Coronary artery (tissue), 2 donors: ENCODE results near the gene DYNC1H1.

Source experiments
- DNase-seq: peaks from one replicate; pipeline ENCODE4 v3.0.0-alpha.2; 2017; ENCODE audit warnings: low spot score
- H3K27ac ChIP-seq, 2 donors: fragments of 200-600 bp; sonication (generic); one replicate each; pipeline ENCODE4 v1.5.1; 2016 to 2019
- H3K4me3 ChIP-seq: fragments of 200-600 bp; sonication (generic); 2 replicates; pipeline ENCODE4 v1.5.1; 2016; ENCODE audit warnings: mild to moderate bottlenecking, moderate library complexity
- TF ChIP-seq, protein P1 (sequence below): fragments of 200-600 bp; sonication (generic); IDR thresholded peaks from one replicate; pipeline ENCODE4 v1.5.1; 2019; ENCODE audit warnings: antibody characterized with exemption

DYNC1H1 gene

DNA sequence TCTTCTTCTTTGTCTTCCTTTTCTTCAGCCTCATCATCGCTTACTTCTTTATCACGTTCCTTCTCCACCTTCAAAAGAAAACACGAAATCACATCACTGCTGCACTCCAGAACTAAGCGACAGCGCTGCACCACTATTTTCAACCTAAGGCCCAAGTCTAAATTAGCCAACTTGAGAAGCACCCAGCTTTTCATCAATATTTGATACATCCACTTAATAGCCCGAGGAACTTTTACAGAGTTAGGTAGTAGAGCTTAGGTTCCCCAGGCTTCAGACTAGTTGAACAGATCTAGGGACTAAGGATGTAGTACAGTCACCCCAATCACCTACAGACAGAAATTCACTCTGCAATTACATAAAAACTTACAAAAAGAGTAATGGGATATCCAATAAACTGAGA is 120.6 kb downstream of the DYNC1H1 start:
- Histone ChIP-seq H3K27ac (no peak overlapping the region), H3K4me3 (peak overlapping the region; percentile 79)
- no peak for DNase-seq
- TF ChIP-seq, protein P1, sequence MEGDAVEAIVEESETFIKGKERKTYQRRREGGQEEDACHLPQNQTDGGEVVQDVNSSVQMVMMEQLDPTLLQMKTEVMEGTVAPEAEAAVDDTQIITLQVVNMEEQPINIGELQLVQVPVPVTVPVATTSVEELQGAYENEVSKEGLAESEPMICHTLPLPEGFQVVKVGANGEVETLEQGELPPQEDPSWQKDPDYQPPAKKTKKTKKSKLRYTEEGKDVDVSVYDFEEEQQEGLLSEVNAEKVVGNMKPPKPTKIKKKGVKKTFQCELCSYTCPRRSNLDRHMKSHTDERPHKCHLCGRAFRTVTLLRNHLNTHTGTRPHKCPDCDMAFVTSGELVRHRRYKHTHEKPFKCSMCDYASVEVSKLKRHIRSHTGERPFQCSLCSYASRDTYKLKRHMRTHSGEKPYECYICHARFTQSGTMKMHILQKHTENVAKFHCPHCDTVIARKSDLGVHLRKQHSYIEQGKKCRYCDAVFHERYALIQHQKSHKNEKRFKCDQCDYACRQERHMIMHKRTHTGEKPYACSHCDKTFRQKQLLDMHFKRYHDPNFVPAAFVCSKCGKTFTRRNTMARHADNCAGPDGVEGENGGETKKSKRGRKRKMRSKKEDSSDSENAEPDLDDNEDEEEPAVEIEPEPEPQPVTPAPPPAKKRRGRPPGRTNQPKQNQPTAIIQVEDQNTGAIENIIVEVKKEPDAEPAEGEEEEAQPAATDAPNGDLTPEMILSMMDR = no peak

GRCh38 chr14:102085488-102085887 is 121.1 kb downstream of the DYNC1H1 start:
- Histone ChIP-seq H3K4me3 (peak overlapping the region; percentile 79), H3K27ac (peak overlapping the region; percentile 97 to 100)
- TF ChIP-seq, protein P1 = no peak
- DNase-seq = no peak

DNA sequence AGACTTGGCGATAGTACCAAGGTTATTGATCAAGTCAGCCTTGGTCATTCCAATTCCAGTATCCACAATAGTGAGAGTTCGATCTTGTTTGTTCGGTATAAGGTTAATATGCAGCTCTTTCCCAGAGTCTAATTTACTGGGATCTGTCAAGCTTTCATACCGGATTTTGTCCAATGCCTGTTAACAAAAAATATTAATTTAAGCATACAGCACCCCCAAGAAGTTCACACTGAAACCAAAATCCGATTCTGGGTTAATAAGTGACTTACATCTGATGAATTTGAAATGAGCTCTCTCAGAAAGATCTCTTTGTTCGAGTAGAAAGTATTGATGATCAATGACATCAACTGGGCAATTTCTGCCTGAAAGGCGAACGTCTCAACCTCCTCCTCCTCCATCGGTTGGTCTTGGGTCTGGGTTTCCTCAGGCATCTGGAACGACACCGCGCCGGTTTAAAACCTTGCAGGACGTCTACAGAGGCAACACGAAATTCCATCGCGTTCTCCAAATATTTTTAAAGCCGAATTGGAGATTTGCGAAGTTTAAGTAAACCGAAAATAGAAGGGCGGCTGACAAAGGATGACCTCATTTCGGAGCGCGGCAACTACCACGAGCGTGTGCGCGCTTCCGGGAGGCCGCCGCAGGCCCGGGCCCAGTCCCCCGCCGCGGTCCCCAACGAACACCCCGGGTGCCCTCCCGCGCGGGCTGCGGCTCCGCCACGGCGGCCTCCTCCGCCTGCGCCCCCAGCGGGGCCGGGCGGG is 121.8 kb downstream of the DYNC1H1 start:
- TF ChIP-seq, protein P1 = no peak
- Histone ChIP-seq H3K27ac (peak overlapping the region; percentile 97 to 100), H3K4me3 (peak overlapping the region; percentile 79)
- DNase-seq = no peak

DNA sequence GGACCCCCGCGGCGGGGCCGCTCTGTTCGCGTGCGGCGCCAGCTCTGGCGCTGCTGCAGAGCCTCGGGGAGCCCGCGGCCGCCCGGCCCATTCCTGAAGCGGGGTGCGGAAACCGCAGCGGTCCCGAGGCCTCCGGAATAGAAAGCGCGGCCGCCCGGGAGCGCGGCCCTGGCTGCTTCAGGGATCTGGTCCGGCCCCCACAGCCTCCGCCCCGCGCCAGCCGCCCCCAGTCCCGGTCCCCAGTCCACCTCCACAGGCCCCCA is 122.3 kb downstream of the DYNC1H1 start:
- Histone ChIP-seq H3K27ac (peak overlapping the region; percentile 97 to 100), H3K4me3 (peak overlapping the region; percentile 79)
- DNase-seq = no peak
- TF ChIP-seq, protein P1 = no peak

- DNase-seq = peak; percentile 96
- Histone ChIP-seq H3K4me3 (peak within 1 kb of the TSS; percentile 79), H3K27ac (peak within 1 kb of the TSS; percentile 97 to 100)
- TF ChIP-seq, protein P1 = no peak
Observed at GRCh38 chr14:102086972-102087761, 122.8 kb downstream of the DYNC1H1 start, which contains the start of gene HSP90AA1. HSP90AA1 (minus strand) TSS chr14:102087044; CDS start chr14:102086378, 666 bp downstream.

- Histone ChIP-seq H3K27ac (peak overlapping the region; percentile 97 to 100), H3K4me3 (peak overlapping the region; percentile 79)
- DNase-seq = no peak
- TF ChIP-seq, protein P1 = no peak
Observed at GRCh38 chr14:102087762-102088011, 123.3 kb downstream of the DYNC1H1 start.
